ENCODE results near the gene SCARB2. TPM values are rescaled to one million over a fixed set of nuclear protein-coding genes. Genes with fewer than 3 reads are reported as not detected.

The SCARB2 gene
- total and polyA plus RNA-seq, 8 donors: 36.8 to 123 (median 72.4) TPM

- Histone ChIP-seq H3K36me3 (peaks cover 0 to 10% (median 0%) of the 10 kb centered on the region in 3 donors), H3K4me3 (no peak overlapping the region), H3K4me1 (peaks cover 58 to 72% (median 63%) of the 10 kb centered on the region in 3 donors), H3K27me3 (no peaks in the 10 kb centered on the region), H3K27ac (peak overlapping the region in 2 of 4 donors; percentile 75 to 88), H3K9me3 (no peaks in the 10 kb centered on the region)
- TF ChIP-seq CTCF (IDR thresholded peaks at IDR 0.05): no peak
- intact Hi-C loops (cut with DNase I): no loop called here
- ATAC-seq (no peak), FAIRE-seq (no peak), DNase-seq (no peak)
- WGBS, 2 donors: 94 to 100% methylated on average over 2 of the region's 2 CpGs
Measured at GRCh38 chr4:76196376-76196775, 17.2 kb downstream of the SCARB2 start.

- H3K27me3 ChIP-seq: no peaks in the 10 kb centered on the region
- FAIRE-seq (no peak), ATAC-seq (no peak), DNase-seq (no peak)
- peak overlapping the region in 2 of 4 donors; percentile 70 to 88 for H3K27ac ChIP-seq
- no peak overlapping the region for H3K4me3 ChIP-seq
- peaks cover 48 to 63% (median 52%) of the 10 kb centered on the region in 3 donors for H3K4me1 ChIP-seq
- H3K36me3 ChIP-seq: peaks cover 0 to 10% (median 0%) of the 10 kb centered on the region in 3 donors
- H3K9me3 ChIP-seq: no peaks in the 10 kb centered on the region
- intact Hi-C loops (cut with DNase I): no loop called here
- 54 to 67% methylated on average over 3 of the region's 3 CpGs for WGBS, 2 donors
- no peak for TF ChIP-seq CTCF (IDR thresholded peaks at IDR 0.05)
Measured at GRCh38 chr4:76195326-76195725, 18.3 kb downstream of the SCARB2 start.

- H3K27me3 ChIP-seq: no peaks in the 10 kb centered on the region
- DNase-seq (no peak), ATAC-seq (peak; percentile 23 to 58 (median 44)), FAIRE-seq (no peak)
- H3K9me3 ChIP-seq: no peaks in the 10 kb centered on the region
- H3K36me3 ChIP-seq: peaks cover 0 to 10% (median 0%) of the 10 kb centered on the region in 3 donors
- no peak overlapping the region for H3K4me3 ChIP-seq
- H3K4me1 ChIP-seq: peaks cover 38 to 53% (median 42%) of the 10 kb centered on the region in 3 donors
- H3K27ac ChIP-seq: peak overlapping the region in 2 of 4 donors; percentile 70 to 88
- WGBS, 2 donors: 27 to 37% methylated on average over 2 of the region's 2 CpGs
- intact Hi-C loops (cut with DNase I): no loop called here
- TF ChIP-seq CTCF (IDR thresholded peaks at IDR 0.05): no peak
Measured at GRCh38 chr4:76194325-76194724, 19.3 kb downstream of the SCARB2 start.

GRCh38 chr4:76192236-76192635 is 21.4 kb downstream of the SCARB2 start:
- TF ChIP-seq CTCF (IDR thresholded peaks at IDR 0.05): no peak
- H3K36me3 ChIP-seq: peaks cover 0 to 10% (median 0%) of the 10 kb centered on the region in 3 donors
- no peak for FAIRE-seq
- H3K9me3 ChIP-seq: no peaks in the 10 kb centered on the region
- intact Hi-C loops (cut with DNase I): no loop called here
- no peak for DNase-seq
- H3K4me3 ChIP-seq: no peak overlapping the region
- no peak overlapping the region for H3K27ac ChIP-seq
- no peak for ATAC-seq
- 90 to 97% methylated on average over 2 of the region's 2 CpGs for WGBS, 2 donors
- H3K4me1 ChIP-seq: peaks cover 23 to 47% (median 27%) of the 10 kb centered on the region in 3 donors
- H3K27me3 ChIP-seq: no peaks in the 10 kb centered on the region

GRCh38 chr4:76188557-76188956 is 25.1 kb downstream of the SCARB2 start:
- Histone ChIP-seq H3K27ac (no peak overlapping the region), H3K4me3 (no peak overlapping the region), H3K36me3 (peaks cover 0 to 10% (median 0%) of the 10 kb centered on the region in 3 donors), H3K4me1 (peaks cover 0 to 25% (median 24%) of the 10 kb centered on the region in 3 donors), H3K9me3 (no peaks in the 10 kb centered on the region), H3K27me3 (no peaks in the 10 kb centered on the region)
- intact Hi-C loops (cut with DNase I): loop anchor here in 1 of 3 donors (10.0 kb wide), 1 partner anchor 196 kb away; no protein-coding TSS in a partner anchor
- DNase-seq (no peak), FAIRE-seq (no peak), ATAC-seq (no peak)
- TF ChIP-seq CTCF (IDR thresholded peaks at IDR 0.05): no peak
- WGBS, 2 donors: 79 to 96% methylated on average over 3 of the region's 3 CpGs
